ENCODE measurements around the gene ZNF518B.
A peak's percentile ranks its signal among the peaks of the same experiment; 100 is the strongest.

The ZNF518B gene, protein sequence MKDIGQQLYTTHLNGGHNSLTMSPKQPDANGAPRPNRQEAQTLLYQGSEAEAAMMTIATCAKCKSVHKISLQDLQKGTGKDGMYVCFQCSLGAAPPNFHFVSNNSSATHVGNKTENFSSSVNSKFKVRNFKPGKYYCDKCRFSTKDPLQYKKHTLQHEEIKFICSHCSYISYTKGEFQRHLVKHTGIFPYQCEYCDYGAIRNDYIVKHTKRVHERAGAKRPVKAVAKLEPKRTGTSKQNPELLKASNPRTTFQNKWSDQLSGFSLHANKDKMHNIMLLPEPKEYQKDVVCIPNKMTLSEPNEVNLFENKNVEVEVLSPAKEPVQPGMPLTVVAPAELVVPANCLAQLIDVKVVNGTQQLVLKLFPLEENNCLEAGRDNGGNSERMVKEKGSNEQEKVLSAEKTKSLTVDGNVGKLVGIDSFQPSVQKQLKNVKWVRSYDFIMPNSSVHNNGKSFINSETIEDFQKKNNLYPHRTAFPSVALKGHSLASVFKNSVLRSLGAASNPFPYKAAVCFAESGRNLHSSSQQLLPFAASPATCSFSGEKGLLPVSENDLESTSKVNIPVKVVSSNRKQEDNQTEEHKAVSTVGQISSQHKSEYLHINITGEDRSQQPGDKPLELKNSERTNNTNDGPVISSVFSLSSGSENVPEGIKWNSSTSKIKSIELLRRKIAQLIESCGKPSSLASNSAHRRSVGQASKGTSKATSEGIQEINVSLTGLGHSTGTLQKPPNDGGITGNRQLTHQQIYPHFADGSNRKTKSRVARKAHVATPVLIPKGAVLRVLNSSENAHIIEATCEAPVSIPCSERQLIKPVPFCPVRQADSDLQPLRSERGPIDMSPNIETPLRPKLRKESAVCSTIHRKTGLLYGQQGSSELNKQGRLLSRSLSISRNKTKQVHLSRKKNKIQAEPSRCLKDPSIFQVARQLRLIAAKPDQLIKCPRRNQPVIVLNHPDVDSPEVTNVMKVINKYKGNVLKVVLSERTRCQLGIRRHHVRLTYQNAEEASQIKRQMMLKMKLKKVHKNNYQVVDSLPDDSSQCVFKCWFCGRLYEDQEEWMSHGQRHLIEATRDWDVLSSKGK

DNA sequence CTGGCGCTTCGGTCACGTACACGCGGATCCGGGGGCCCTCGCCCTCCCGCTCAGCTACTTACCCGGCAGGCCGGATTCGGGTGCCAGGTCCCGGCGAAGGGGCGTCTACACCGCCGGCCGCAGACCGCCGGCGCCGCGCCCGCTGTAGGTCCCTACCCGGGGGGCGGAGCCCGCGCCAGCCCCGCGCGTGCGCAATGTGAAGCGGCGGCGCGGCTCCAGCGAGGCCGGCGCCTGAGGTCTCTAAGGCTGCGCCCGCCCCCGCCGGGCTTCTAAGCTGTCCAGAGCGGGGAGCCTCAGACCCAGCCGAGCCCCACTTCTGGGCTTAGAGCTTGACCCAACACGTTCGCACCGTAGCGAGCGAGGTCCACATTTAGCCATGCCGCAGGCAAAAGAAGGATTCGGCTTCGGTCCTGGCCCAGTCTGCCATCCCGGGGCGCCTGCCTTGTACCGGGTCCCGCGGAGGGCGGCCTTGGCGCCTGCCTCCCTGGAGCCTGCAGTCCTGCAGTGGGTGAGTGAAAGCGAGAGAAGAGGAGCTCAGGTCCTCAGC lies at the start of gene ZNF518B:
Gene ZNF518B (minus strand): TSS at position 172 of the 547 bp plus-strand sequence. CDS start 11,098 bp downstream, outside the sequence.
- peak; percentile 51 for DNase-seq

DNA sequence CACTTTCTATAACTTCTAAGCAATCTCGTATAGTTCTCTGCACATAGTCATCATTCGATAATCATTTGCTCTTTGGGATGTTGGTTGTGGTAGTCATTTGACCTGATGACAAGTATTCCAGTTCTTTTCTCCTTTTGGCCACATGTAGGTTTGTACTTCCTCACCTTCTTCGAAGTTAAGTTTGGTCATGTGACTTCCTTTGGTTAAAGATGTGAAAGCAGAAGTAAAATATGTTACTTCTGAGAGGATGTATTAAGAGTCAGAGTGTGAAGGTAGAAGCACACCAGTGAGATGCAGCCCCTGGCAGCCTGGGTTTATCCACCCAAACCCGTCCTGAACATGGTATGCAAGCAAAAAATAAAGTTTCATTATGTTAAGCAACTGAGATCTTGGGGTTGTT lies 48.9 kb upstream of the ZNF518B start:
- DNase-seq = no peak

DNA sequence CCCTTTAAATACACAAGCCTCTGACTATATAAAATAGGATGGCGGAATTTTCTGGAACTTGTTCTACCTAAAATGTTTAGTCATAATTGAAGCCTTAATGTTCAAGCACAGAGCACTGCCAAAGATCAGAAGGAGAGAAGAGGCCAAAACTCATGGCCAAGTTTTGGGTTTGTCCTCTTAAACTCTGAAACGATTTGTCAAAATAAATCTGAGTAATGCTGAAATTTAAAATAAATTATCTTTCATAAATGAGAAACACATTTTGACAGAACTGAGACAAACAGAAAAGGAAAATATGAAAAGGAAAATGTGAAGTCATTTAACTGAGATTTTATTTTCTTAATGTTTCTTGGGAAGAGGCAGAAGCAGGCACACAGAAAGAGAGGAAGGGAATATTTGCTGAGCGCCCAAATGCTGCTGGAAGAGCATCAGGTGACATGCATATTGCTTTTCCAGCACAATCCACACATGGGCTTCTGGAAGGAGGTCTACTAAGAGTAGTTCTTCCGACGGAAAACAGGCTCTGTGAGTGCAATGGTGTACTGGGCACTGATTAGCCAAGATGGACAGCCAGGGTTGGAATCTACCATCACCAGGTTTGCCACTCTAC lies 47.4 kb upstream of the ZNF518B start:
- no peak for DNase-seq

DNA sequence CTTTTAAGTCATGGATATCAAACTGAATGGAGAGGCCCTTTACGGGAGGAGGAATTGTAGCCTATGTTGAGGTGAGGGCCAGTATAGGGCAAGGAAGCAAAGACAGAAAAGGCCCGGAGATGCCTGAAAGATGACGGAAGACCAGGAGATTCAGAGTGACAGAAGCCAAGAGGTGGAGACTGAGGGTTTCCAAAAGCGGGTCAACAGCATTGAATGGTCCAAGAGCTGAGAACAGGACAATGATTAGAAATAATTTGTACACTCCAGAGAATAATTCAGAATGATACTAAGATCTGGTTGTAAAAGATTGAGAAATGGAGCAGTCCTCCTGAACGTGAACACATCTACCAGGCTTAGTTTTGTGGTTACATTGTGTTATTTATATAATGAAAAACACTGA lies 45.5 kb upstream of the ZNF518B start:
- DNase-seq = no peak

DNA sequence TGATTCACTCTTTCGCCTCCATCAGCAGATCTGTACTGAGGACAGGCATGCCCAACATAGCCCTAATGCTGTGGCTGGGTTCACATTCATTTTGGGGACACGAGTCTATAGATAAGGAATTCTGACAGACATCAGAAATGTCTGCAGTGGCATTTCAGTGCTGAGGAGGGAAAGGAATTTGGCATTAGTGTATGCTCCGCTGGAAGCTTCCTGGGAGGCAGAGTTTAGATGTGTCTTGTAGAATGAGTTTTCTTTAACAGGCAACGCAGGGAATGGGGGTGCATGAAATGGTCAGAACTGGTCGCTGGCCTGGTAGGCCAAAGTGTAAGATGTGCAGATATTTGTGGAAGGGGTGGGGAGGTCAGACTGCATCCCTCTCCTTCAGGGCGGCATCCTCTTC lies 43.5 kb upstream of the ZNF518B start:
- DNase-seq = no peak

DNA sequence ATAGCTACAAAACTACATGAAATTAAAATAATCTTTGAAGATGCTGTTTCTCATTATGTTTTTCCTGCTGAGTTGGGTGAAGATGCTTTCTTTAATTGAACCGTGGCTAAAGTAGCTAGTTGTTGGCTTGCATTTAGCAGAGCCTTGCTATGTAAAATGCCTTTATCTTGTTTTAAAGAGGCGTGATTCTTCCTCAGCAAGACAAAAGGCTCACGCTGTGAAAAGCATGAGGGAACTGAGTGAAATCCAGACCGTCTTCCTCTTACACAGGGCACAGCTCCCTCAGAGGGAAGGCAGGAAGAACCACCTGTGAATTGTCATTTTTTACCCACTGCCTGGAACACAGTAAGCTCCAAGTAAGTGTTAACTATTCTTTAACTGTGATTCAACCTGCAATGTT lies 39.0 kb upstream of the ZNF518B start:
- DNase-seq = no peak

DNA sequence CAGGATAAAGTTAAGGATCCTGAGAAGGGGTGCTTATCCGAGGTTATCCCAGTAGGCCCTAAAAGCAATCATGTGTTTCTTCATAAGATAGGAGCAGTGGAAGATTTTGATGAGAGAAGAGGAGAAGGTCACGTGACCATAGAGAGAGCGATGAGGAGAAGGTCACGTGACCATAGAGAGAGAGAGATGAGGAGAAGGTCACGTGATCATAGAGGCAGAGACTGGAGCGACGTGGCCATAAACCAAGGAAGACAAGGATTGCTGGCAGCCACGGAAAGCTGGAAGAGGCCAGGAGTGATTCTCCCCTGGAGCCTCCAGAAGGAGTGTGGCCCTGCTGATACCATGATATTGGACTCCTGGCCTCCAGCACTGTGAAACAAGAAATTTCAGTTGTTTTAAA lies 38.4 kb upstream of the ZNF518B start:
- DNase-seq = no peak

DNA sequence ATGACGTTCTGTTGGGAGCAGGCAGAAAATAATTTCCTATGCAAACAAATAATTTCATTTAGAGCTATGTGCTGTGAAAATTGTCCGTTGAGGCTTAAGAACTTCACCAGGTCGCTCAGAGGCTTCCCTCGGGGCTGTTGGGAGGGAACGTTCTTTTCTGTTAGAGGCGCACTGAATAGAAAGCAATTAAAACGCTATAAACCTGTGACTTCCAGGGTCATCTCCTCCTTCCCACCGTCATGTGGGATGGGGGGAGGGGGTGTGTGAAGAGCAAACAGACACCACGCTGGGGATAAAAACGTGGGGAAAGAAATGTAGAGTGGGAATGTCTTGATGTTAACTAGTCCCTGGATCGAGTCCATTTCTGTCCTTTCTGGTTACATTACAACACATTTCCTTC lies 35.2 kb upstream of the ZNF518B start:
- DNase-seq = no peak

DNA sequence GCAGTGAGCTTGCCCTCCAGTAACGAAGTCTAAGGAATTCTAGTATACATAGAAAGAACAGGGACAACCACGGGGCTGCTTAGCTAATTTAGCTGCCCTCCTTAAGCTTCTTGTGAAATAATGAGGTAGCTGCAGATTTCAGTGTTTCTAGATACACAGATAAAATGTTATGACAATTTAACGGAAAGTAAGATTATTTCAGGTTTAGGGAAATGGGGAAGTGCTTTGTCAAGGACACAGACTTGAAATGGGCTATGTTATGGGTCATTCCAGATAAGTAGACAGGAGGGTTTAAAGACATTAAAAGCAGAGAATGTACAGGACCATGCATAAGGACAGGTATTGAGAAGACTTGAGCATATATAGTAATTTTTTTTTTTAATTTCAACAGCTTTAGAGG lies 34.2 kb upstream of the ZNF518B start:
- no peak for DNase-seq

DNA sequence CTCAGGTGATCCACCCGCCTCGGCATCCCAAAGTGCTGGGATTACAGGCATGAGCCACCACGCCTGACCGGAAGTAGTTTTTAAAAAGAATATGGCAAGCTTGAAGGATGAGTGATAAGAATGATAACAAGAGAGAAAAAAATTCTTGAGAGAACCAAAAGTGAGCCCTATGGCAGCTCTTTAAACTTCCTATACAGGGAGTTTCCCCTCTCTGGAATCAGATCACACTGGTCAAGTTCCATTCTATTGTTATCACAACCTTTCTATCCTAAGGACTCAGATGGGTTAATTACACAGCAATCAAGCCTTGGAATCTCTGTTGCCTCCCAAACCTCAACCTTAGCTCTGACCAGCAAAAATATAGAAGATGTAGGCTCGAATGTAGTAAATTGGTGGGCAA lies 33.8 kb upstream of the ZNF518B start:
- no peak for DNase-seq

DNA sequence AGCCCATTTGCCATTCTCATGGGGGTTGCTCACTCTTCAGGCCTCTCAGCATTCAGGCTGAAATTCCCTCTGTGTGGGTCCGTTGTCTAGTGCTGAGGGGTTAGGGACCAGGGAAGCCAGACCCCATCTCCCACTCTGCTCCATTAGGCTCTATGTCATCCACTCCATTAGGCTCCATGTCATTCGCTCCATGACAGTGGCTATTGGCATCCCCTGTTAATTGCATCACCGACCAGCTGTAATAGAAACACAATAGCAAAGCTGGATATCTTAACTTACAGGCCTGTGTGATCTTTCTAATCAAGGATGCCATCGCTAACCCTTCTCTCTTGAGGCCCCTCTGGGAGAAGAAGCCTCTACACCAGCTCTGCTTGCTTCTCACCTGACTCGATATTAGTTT lies 25.7 kb upstream of the ZNF518B start:
- DNase-seq = no peak

DNA sequence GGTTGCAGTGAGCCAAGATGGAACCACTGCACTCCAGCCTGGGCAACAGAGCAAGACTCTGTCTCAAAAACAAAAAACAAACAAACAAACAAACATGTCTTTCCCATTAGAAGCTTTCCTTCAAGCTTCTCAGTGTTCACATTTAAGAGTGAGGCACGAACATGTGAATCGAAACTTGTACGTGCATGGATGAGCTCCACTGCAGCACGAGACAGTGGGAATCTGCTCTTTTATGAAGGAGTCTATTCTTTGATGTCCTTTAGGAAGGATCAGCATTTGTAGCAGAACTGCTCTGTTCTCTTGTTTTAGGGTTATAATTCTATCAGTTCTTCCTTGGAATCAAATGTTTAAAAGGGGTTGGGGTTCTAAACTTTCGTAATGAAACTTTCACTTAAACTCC lies 23.4 kb upstream of the ZNF518B start:
- no peak for DNase-seq

DNA sequence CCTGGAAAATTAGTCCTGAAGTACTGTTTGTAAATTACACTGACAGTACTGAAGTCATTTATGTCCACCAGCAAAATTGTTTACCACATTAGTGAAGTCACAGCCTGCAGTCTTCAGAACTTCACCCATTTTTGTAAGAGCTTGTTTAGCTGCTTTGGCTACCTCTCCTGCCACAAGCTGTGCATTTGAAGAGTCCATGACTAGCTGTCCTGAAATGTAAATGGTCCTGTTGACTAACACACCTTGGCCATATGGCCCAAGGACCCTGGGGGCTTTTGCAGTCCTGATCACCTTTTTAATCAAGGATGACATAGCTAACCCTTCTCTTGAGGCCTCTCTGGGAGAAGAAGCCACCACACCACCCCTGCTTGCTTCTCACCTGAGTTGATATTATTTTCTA lies 21.4 kb upstream of the ZNF518B start:
- no peak for DNase-seq

DNA sequence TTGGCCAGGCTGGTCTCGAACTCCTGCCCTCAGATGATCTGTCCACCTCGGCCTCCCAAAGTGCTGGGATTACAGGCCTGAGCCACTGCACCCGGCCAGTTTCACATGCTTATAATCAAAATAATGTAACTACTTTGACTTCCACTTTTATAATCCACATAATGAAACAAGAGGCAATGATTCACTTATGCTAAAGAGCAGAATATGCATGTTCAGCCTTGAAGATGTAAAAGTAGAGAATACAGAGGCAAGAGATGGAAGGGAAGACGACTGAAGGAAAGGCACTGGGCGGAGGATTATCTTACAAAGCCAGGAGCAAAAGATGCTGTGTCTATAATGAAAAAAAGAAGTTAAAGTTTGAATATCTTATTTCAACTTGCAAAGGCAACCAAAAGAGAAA lies 13.3 kb upstream of the ZNF518B start:
- no peak for DNase-seq

DNA sequence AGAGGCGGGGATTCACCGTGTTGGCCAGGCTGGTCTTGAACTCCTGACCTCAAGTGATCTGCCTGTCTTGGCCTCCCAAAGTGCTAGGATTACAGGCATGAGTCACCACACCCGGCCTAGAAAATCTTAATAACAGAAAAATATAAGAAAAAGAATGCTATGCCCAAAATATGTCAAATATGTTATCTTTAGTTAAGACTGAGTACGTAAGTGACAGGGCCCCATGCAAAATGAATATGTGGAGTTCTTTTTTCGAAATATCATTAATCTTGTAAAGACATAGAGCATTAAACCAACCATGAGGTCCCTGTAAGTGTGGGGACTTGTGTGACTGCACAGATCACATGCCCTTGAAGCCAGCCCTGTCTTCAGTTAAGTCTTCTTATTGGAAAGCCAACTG lies 8.9 kb upstream of the ZNF518B start:
- no peak for DNase-seq

DNA sequence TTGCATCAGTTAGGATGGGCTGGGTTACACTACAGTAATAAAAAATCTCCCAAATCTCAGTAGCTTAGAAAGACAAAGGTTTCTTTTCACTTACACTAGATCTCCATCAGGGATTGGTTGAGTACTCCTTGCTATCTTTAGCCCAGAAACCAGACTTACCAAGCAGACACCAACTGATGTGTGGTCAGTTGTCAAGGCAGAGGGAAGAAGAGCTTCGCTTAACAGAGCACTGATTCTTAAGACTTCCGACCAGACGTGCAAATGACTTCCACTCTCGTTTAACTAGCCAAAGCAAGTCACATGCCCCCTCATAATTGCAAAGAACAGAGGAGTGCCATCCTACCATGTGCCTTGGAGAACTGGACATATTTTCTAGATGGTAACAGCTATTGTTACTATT lies 5.7 kb upstream of the ZNF518B start:
- DNase-seq = no peak

DNA sequence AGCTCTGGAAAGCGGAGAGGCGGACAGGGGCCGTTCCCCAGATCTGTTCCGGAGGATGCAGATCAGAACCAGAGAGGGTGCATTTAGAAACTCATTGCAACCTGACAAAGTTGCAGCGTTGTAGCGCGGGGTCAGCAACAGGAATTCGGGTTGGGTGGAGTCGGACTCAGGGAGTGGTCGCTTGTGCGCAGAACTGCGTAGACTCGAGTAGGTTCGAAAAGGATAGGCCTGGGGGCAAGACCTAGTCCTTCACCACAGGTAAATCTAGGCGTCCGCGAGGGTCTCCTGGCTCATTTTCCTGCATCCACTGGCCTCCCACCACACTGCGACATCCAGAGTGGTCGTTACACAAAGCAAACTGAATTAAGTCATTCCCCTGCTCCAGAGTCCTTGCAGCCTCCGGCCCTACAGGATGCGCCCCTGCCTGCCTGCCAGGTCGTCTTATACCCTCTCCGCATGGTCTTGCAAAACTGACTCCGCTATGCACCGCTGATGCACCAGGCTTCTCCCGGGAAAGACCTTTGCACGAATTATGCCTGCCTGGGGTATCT lies 4.7 kb upstream of the ZNF518B start:
- no peak for DNase-seq

DNA sequence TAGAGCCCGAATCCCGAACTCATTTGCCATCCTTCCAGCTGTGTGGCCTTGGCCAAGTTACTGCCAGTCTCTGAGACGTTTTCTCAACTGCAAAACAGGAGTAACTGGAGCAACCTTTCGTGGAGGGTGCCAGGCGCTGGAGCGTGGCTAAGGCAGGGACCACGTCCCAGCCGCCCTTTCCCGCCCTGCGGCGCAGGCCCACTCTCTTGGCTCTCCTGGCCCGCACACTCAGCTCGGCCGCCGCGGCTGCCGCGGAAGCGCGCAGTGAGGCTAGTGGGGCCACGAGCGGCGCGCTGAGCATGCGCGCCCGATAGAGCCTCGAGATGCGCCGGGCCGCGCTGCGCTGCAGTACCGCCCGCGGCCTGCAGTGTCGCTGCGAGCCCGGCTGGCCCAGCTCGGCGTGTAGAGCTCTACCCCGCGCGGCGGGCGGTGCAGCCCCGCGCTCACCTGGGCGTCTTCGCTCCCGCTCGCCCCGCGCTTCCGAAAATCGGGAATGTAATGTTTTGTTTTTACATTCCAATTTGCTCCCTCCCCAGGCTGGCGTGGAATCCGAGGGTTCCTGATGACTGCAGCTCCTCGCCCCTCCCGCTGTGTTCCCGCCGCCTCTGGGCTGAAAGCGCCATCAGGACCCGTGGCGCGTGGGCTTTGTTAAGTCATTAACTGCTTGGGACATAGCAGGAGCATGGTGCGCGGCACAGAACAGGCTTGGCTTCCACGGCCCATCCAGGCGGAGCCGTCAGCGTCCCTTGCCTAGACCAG lies 4.0 kb upstream of the ZNF518B start:
- peak; percentile 63 for DNase-seq

DNA sequence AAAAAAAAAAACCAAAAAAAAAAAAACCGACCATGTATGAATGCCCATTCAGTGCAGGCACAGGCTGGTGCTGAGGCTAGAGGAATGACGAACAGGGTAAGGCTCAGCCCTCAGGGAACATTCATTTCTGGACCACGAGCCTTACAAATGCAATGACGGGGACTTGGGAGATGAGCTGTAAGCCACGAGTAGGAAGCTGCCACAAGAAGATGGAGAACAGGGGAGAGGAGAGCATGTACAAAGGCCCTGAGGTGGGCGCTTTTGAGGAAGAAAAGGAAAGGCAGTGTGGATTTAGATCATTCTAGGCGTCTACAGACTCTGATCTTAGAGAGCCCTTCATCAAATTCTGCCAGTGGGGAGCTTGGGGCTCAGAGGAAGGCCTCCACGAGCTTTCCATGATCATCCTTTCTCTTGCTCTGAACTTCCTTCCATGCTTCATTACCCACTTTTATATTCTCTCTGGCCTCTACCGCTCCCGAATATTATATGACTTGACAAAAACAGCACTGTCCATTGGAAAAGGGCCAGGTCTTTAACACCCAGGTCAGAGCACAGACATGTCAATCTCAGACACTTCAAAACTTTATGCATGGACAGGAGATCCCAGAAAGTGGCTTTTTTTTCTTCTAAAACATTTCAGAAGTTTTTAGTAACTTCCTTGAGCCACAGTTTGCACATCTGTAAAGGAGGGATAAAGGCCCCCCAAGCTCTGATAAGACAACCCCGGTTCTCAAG lies 3.3 kb upstream of the ZNF518B start:
- DNase-seq = no peak

DNA sequence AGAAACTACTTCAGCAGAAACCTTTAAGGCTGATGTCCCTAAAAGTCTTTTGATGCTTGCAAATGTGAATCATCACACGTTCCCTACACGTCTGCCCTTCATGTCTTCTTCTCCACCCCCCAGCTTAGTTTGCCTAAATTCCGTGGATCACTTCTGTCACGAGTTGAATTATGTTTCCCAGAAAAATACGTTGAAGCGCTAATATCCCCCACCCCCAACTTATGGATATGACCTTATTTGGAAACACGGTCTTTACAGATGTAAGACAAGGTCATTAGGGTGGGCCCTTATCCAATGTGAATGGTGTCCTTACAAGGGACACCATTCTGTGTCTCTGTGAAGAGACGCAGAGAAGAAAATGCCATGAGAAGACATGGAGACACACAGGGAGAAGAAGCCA lies 2.1 kb upstream of the ZNF518B start:
- DNase-seq = no peak

DNA sequence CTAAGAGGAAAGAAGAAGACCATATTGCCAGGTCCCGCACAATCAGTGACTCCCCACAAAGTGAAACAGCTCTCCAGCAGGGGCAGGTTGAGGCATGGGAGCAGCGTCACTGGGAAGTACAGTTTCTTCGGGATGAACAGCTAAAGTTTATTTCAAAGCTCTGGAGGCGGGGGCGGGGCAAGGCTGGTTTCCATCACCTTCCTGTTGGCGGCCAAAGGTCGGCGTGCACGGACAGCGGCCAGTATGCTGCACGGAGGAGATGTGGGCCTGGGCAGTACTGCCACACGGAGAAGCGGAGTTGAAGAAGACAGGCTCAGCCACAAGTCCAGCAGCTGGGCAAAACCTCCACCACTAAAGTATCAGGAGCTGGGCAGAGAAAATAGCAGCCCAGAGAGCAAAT lies 951 bp upstream of the ZNF518B start:
- DNase-seq = no peak
